Measurements from ENCODE around the gene UBE2U. TPM values are rescaled to one million over a fixed set of nuclear protein-coding genes. Genes with fewer than 3 reads are reported as not detected.

Gene UBE2U
- total RNA-seq, 1 experiment from 2014 or later, result not detected

DNA sequence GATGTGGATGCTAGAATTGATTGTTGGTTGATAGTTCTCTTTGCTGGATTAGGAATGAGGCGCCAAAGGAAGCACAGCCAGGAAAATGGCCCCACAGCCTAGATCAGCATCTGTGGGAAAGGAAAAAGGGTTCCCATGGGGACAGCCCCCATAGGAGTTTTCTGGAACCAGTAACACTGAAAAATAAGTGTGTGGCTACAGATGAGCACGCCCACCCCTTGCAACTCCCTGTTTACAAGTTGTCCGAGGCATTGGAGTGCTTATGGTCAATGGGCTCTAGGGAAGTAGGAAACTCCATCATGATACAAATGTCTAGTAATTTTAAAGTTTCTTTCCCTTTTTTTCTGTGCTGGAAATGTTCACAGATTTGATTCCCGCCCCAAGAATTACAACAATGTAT is 23.8 kb upstream of the UBE2U start:
- no peak for DNase-seq
- peaks cover 2% of the 10 kb centered on the region for H3K36me3 ChIP-seq (replicated peaks; ENCODE audit: control insufficient read depth, insufficient read depth, low read length)
- no peaks in the 10 kb centered on the region for H3K27me3 ChIP-seq (ENCODE audit: control insufficient read depth, insufficient read depth, low read length)
- no peak overlapping the region for H3K4me3 ChIP-seq (ENCODE audit: insufficient read depth, low read depth, low read length)

DNA sequence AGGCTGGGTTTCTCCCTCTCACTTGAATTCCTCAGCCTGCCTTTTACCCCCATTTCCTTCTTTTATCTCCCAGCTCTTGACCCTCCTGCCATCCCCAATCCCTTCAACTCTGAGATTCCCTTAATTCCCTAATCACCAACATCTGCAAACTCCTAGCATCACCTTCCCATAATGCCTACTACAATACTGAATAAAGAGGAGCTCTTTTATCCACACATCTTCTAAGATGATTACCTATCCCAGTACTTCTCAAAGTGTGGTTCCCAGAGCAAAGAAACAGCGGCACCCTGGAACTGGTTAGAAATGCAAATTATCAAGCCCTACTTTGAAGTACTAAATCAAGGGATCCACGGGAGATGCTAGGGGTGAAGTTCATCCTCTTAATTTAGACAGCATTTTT is 21.2 kb upstream of the UBE2U start:
- peaks cover 2% of the 10 kb centered on the region for H3K36me3 ChIP-seq (replicated peaks; ENCODE audit: control insufficient read depth, insufficient read depth, low read length)
- no peak for DNase-seq
- no peak overlapping the region for H3K4me3 ChIP-seq (ENCODE audit: insufficient read depth, low read depth, low read length)
- H3K27me3 ChIP-seq (ENCODE audit: control insufficient read depth, insufficient read depth, low read length), result no peaks in the 10 kb centered on the region

DNA sequence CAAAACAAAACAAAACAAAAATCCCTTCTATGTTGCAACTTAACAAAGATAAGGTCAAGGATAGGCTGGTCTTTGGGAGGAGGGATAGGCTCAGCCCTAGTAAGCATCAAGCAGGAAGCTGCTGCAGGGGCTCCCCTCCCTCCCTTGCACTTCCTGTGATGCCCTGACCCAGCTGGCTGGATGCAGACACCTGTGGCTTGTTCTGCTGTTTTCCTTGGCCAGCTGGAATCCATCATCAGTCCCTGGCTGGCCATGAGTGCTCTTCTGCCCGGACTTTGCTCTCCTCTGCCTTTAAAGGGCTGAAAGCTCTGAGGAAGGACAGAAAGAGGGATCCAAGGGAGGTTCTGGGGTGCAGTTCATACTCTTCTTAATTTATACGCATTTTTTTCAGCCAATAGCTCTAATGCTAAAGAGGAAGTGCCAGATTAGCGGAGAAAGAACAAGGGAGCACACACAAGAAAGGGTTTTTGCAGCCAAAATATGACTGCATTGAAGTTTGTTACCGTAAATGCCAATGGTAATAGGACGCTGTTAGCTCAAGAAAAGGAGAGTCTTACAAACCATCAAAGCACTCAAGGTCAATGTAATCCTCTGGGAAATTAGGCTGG is 19.9 kb upstream of the UBE2U start:
- Histone ChIP-seq H3K27me3 (ENCODE audit: control insufficient read depth, insufficient read depth, low read length) (no peaks in the 10 kb centered on the region), H3K4me3 (ENCODE audit: insufficient read depth, low read depth, low read length) (no peak overlapping the region), H3K36me3 (replicated peaks; ENCODE audit: control insufficient read depth, insufficient read depth, low read length) (no peaks in the 10 kb centered on the region; the same call in 1 of the 2 replicates)
- no peak for DNase-seq

DNA sequence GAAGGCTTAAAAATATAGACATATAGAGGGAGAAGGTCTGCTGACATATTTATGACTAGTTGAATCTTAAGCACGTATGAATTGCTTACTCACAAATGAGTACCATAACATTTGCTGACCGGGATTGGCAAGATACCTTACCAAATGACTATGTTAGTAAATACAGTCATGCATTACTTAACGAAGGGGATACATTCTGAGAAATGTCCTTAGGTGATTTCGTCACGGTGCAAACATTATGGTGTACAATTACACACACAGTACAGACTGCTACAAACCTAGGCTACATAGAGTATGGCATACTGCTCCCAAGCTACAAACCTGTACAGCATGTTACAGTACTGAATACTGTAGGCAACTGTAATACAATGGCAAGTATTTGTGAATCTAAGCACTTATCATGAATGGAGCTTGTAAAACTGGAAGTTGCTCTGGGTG is 19.4 kb upstream of the UBE2U start:
- DNase-seq, result no peak
- Histone ChIP-seq H3K36me3 (replicated peaks; ENCODE audit: control insufficient read depth, insufficient read depth, low read length) (no peaks in the 10 kb centered on the region; the same call in 1 of the 2 replicates), H3K27me3 (ENCODE audit: control insufficient read depth, insufficient read depth, low read length) (no peaks in the 10 kb centered on the region), H3K4me3 (ENCODE audit: insufficient read depth, low read depth, low read length) (no peak overlapping the region)

DNA sequence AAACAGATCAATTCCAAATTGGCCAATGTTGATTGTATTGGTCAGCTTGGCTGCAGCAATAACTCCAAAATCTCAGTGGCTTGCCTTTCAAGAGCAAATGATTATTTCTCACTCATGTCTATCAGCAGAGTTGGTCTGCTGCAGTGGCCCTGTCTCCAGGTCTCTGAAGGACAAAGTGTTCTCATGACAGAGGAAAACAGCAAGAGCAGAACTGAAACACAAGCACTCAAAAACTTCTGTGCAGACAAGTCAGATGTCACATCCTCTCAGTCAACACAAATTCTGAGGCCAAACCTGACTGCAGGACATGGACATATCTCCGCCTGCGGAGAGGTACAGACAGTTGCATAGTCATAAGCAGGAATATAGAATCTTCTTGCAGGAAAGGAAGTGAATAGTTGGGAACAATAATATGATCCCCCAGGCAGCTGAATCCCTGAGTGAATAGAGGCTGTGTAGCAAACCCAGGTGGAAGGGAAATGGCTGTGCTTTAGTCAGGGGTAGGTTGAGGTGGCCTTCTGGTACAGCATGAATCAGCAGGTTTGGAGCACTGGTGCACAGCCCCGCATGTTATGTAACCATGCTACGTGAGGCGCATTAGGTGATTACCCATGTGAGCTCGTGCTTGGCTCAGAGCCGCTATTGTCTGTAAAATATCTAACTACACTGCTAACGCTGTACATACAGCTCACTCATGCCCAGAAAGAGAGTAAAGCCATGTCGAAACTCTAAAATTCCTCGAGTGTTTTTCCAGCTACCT is 17.1 kb upstream of the UBE2U start:
- H3K27me3 ChIP-seq (ENCODE audit: control insufficient read depth, insufficient read depth, low read length), result no peaks in the 10 kb centered on the region
- H3K36me3 ChIP-seq (replicated peaks; ENCODE audit: control insufficient read depth, insufficient read depth, low read length), result no peaks in the 10 kb centered on the region
- DNase-seq, result no peak
- H3K4me3 ChIP-seq (ENCODE audit: insufficient read depth, low read depth, low read length), result no peak overlapping the region

DNA sequence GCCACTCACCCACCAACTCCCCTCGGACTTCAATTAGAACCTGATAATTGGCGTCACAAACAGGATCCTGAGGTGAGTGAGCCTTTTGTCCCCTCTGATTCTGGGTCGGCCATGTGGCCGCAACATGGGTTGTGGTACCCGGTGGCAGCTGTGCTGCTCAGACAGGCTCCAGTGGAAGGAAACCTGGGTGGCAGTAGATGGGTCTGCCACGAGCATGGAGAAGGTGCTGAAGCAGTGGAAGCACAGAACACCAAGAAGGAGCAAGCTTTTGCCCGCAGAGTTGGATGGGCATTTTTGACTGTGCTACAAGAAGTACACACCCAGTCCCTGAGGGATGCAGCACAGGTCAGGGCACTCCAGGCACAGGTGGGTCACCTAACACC is 16.5 kb upstream of the UBE2U start:
- DNase-seq, result no peak
- H3K36me3 ChIP-seq (replicated peaks; ENCODE audit: control insufficient read depth, insufficient read depth, low read length), result no peaks in the 10 kb centered on the region
- H3K4me3 ChIP-seq (ENCODE audit: insufficient read depth, low read depth, low read length), result no peak overlapping the region
- H3K27me3 ChIP-seq (ENCODE audit: control insufficient read depth, insufficient read depth, low read length), result no peaks in the 10 kb centered on the region

DNA sequence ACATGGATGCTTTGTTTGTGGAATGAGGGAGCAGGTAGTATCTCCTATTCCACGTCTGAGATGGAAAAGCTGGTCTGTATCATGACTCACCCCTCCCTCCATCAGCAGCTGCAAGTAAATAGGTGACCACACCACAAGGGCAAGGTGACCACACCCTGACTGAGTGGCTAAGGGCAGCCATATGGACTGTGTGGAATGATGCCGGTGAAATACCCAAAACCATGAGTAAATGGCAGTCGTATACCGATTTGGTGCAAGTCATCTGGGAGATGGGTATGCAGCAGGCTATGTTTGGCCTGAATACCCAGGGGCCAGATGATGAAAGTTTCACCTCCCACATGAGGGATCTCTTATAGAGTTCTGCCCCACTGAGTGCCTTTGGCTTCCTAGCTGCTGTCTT is 15.8 kb upstream of the UBE2U start:
- H3K4me3 ChIP-seq (ENCODE audit: insufficient read depth, low read depth, low read length), result no peak overlapping the region
- no peaks in the 10 kb centered on the region for H3K36me3 ChIP-seq (replicated peaks; ENCODE audit: control insufficient read depth, insufficient read depth, low read length)
- no peak for DNase-seq
- H3K27me3 ChIP-seq (ENCODE audit: control insufficient read depth, insufficient read depth, low read length), result no peaks in the 10 kb centered on the region

DNA sequence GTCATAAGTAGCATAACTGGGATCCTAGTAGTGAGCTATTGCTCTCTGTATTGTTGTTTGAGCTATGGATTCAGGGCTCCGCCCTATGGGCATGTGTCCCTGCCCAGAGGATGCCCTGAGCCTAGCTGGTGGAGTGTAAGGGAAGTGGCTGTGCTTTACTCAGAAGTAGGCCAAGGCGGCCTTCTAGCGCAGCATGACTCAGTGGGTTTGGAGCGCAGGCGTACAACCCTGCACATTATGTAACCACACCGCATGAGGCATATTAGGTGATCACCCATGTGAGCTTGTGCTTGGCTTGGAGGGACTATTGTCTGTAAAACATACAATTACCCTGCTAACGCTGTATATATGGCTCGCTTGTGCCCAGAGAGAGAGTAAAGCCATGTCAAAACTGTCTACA is 11.1 kb upstream of the UBE2U start:
- Histone ChIP-seq H3K27me3 (ENCODE audit: control insufficient read depth, insufficient read depth, low read length) (no peaks in the 10 kb centered on the region), H3K4me3 (ENCODE audit: insufficient read depth, low read depth, low read length) (no peak overlapping the region), H3K36me3 (replicated peaks; ENCODE audit: control insufficient read depth, insufficient read depth, low read length) (no peaks in the 10 kb centered on the region)
- no peak for DNase-seq

DNA sequence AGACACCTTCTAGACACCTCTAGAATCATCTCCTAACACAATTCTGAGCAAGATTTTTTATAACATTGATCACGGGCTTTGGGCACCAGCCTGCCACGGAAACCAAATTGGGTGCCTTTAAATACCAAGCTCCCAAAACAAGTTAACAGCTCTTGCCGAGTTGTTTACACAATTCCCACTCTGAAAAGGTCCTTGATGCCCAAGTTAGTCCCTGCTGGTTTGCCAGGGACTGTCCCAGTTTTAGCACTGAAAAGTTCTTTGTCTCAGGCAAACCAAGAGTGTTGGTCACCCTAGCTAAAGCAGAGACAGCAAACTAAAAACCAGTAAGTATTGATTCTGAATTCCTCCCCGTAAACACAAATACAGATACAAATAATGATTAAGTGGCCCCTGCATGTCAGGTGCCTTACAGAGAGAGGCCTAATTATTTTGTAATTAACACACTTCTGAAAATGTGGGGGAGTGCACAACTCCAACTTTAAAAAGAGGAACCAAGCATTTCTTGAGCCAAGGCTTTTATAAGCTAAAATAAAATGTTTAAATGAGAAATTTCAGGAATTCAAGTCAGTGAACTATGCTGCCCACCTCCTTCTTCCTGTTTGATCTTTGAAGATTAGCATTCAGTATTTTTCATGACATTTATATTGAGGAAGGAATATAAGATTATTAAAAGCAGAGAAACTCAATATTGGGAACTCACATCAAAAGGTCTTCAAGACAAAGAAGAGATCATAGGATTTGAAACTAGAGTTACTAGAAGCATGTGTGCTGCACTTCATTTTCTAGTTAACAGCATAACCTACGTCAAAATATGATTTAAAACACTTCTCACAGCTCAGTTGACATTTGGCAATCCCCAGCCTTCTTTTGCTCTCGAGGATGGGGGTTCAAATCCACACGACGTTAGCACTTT is 9.0 kb upstream of the UBE2U start:
- no peak for DNase-seq
- no peaks in the 10 kb centered on the region for H3K27me3 ChIP-seq (ENCODE audit: control insufficient read depth, insufficient read depth, low read length)
- no peak overlapping the region for H3K4me3 ChIP-seq (ENCODE audit: insufficient read depth, low read depth, low read length)
- no peaks in the 10 kb centered on the region for H3K36me3 ChIP-seq (replicated peaks; ENCODE audit: control insufficient read depth, insufficient read depth, low read length)

DNA sequence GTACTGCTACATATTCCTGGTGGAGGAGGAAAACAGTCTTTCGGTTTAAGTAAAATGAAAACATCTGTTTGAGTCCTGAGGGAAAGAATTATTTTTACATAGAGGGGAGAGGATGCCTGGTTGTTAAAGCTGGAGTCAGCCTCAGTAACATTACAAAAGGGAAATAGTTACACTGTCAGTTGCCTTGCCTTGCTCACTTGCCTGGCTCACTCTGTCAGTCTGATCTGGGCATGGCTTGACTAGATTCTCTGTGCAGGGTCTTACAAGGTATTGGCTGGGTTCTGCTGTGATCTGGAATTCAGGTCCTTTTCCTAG is 8.4 kb upstream of the UBE2U start:
- no peak overlapping the region for H3K4me3 ChIP-seq (ENCODE audit: insufficient read depth, low read depth, low read length)
- DNase-seq, result no peak

DNA sequence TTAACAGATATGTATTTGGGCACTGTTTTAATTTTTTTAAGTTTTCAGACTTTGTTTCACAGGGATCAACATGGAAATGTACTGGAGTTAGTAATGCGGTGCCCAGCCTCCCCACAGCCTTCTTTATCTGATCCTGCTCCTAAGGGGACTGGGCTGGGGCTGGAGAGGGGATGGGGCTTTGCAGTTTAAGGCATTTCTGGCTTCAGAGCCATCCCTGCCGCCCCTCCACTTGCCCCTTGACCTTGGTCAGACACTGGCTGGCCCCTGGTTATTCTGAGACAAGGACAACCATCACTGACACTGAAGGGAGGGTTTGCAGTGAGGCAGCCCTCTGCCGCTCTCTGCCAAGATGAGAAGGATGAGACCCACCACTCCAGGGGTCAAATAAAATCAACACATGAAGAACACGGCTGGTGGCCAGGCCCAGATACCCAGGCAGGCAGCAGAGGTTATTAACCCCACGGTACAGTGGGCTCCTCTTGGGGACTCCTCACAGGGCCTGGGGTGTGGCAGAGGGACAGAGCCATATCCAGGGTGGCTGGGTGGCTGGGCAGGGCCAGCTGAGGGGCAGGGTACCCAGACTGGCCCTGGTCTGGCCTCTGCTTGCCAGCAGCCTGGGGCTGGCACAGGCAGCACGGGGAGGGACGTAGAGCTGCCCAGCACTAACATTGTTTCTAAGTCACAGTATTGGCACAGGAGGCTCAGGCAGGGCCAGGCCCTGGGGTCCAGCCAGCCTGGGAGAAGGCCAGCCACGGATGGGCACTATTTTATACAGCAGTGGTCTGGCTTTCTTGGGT is 7.2 kb upstream of the UBE2U start:
- no peaks in the 10 kb centered on the region for H3K27me3 ChIP-seq (ENCODE audit: control insufficient read depth, insufficient read depth, low read length)
- DNase-seq, result no peak
- H3K4me3 ChIP-seq (ENCODE audit: insufficient read depth, low read depth, low read length), result no peak overlapping the region
- H3K36me3 ChIP-seq (replicated peaks; ENCODE audit: control insufficient read depth, insufficient read depth, low read length), result no peaks in the 10 kb centered on the region

More for the DNA sequence above, 8.4 kb upstream of the UBE2U start:
- Histone ChIP-seq H3K36me3 (replicated peaks; ENCODE audit: control insufficient read depth, insufficient read depth, low read length) (no peaks in the 10 kb centered on the region), H3K27me3 (ENCODE audit: control insufficient read depth, insufficient read depth, low read length) (no peaks in the 10 kb centered on the region)

DNA sequence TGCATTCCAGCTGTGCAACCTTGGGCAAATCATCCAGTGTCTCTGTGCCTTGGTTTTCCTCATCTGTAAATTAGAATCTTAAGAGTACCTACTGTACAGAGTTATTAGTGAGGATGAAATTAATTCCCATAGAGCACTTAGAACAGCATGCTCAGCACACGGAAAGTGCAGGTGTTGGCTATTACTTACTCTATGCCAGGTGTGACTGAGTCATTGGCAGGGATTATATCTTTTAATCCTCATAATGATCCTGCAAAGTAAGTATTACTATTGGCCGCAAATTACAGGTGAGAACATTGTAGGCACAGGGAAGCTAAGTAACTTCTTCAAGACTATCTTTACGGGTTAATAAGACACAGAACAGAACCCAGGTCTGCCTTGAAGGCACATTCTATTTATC is 6.3 kb upstream of the UBE2U start:
- Histone ChIP-seq H3K4me3 (ENCODE audit: insufficient read depth, low read depth, low read length) (no peak overlapping the region), H3K27me3 (ENCODE audit: control insufficient read depth, insufficient read depth, low read length) (no peaks in the 10 kb centered on the region), H3K36me3 (replicated peaks; ENCODE audit: control insufficient read depth, insufficient read depth, low read length) (no peaks in the 10 kb centered on the region)
- no peak for DNase-seq

DNA sequence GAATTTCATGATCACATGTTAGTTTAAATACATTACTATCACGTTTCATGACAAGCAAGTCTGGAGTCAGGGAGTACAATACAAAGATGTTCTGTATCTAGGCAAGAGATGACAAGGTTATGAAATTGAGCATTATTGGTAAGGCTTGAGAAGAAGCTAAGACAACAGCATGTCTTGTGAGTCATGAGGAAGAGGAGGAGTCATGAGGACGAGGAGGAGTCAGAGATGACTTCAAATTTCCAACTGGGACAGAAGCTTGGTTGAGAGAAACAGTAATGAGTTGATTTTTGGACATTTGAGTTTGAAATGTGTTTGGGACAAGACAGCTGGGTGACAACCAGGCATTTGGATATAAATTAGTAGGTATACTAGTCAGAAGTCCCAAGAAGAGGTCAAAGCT is 4.3 kb upstream of the UBE2U start:
- DNase-seq, result no peak
- no peak overlapping the region for H3K4me3 ChIP-seq (ENCODE audit: insufficient read depth, low read depth, low read length)
- no peaks in the 10 kb centered on the region for H3K27me3 ChIP-seq (ENCODE audit: control insufficient read depth, insufficient read depth, low read length)
- H3K36me3 ChIP-seq (replicated peaks; ENCODE audit: control insufficient read depth, insufficient read depth, low read length), result no peaks in the 10 kb centered on the region

DNA sequence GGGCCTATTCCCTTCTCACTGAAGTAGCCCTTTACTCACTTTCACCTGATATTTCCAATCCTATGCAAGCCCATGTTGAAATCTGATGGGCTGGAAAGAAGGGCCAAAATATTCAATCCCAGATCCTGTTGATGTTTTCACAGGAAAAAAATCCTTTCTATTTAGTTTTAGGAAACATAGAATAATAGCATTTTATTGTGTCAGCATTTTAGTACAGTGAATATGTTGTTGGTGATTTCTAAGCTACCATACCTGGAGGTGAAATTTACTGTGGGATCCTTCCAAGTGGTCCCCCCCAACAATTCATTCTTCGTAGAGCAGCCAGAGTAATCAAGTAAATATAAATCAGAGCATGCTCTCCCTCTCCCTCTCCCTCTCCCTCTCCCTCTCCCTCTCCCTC is 3.4 kb upstream of the UBE2U start:
- no peaks in the 10 kb centered on the region for H3K36me3 ChIP-seq (replicated peaks; ENCODE audit: control insufficient read depth, insufficient read depth, low read length)
- no peak overlapping the region for H3K4me3 ChIP-seq (ENCODE audit: insufficient read depth, low read depth, low read length)
- no peaks in the 10 kb centered on the region for H3K27me3 ChIP-seq (ENCODE audit: control insufficient read depth, insufficient read depth, low read length)
- DNase-seq, result no peak

Measured in H7 (cell line).